Myocyte (in vitro differentiated cells): ENCODE measurements around the gene P2RY11. TPM values are rescaled to one million over a fixed set of nuclear protein-coding genes. Genes with fewer than 3 reads are reported as not detected.

Source experiments
- DNase-seq: peaks from one replicate; pipeline ENCODE4 v3.0.0-alpha.2; 2012; ENCODE audit warnings: low read depth
- total RNA-seq: library from RNA; depleted of rRNA; stranded (reverse); fragments of >200 nt; gene quantifications from 2 replicates; pipeline ENCODE4 v1.2.3, GENCODE V29; 2014

The P2RY11 gene
- total RNA-seq, 1 donor from 2014 or later, result 4.0 TPM

GRCh38 chr19:10139952-10140351 is 28.5 kb downstream of the P2RY11 start:
- DNase-seq, result no peak

GRCh38 chr19:10141479-10141878 is 30.0 kb downstream of the P2RY11 start:
- DNase-seq, result no peak

- DNase-seq, result no peak
These were observed 30.5 kb downstream of the P2RY11 start for GRCh38 chr19:10141973-10142372.

GRCh38 chr19:10142701-10143375 is 31.3 kb downstream of the P2RY11 start:
- DNase-seq, result no peak

- no peak for DNase-seq
These were observed 32.2 kb downstream of the P2RY11 start for GRCh38 chr19:10143681-10144080.

- DNase-seq, result no peak
These were observed 32.9 kb downstream of the P2RY11 start for GRCh38 chr19:10144361-10144760.

GRCh38 chr19:10145031-10145430 is 33.5 kb downstream of the P2RY11 start:
- DNase-seq, result no peak

- DNase-seq, result no peak
These were observed 34.6 kb downstream of the P2RY11 start for GRCh38 chr19:10146142-10146541.

- DNase-seq, result no peak
These were observed 37.9 kb downstream of the P2RY11 start for GRCh38 chr19:10149427-10149826.

- no peak for DNase-seq
These were observed 40.0 kb downstream of the P2RY11 start for GRCh38 chr19:10151521-10151920.

GRCh38 chr19:10152100-10152499 is 40.6 kb downstream of the P2RY11 start:
- DNase-seq, result no peak

- DNase-seq, result no peak
These were observed 44.3 kb downstream of the P2RY11 start for GRCh38 chr19:10155839-10156238.

GRCh38 chr19:10158071-10158470 is 46.6 kb downstream of the P2RY11 start:
- no peak for DNase-seq

GRCh38 chr19:10158485-10158884 is 47.0 kb downstream of the P2RY11 start:
- no peak for DNase-seq

GRCh38 chr19:10159610-10160009 is 48.1 kb downstream of the P2RY11 start:
- DNase-seq, result no peak

GRCh38 chr19:10163536-10163935 is 52.0 kb downstream of the P2RY11 start:
- DNase-seq, result no peak

Other genes with a start within 250 kb of the P2RY11 start
- 31.8 and 50.7 TPM in 2 replicates for gene OLFM2, start 175.2 kb upstream of the P2RY11 start, total RNA-seq
- 75.3 and 93.4 TPM in 2 replicates for gene COL5A3, start 101.2 kb upstream of the P2RY11 start, total RNA-seq
- gene RDH8, start 98.2 kb upstream of the P2RY11 start, total RNA-seq, result not detected in 2 replicates
- gene SHFL, start 25.4 kb upstream of the P2RY11 start, total RNA-seq, result 21.8 and 25.0 TPM in 2 replicates
- 0.11 TPM in 1 of 2 replicates, not detected in the other for gene ANGPTL6, start 9.0 kb upstream of the P2RY11 start, total RNA-seq
- 24.8 and 28.3 TPM in 2 replicates for gene PPAN, start 5.3 kb upstream of the P2RY11 start, total RNA-seq
- gene EIF3G, start 8.2 kb downstream of the P2RY11 start, total RNA-seq, result 226 and 251 TPM in 2 replicates
- gene DNMT1, start 83.3 kb downstream of the P2RY11 start, total RNA-seq, result 53.8 and 70.1 TPM in 2 replicates
- gene S1PR2, start 119.6 kb downstream of the P2RY11 start, total RNA-seq, result 1.8 and 3.5 TPM in 2 replicates
- 64.7 and 94.3 TPM in 2 replicates for gene MRPL4, start 140.5 kb downstream of the P2RY11 start, total RNA-seq
- gene ICAM1, start 159.4 kb downstream of the P2RY11 start, total RNA-seq, result 5.1 and 21.3 TPM in 2 replicates
- gene ICAM4, start 175.3 kb downstream of the P2RY11 start, total RNA-seq, result 1.4 and 3.2 TPM in 2 replicates
- gene ICAM5, start 178.3 kb downstream of the P2RY11 start, total RNA-seq, result 7.2 and 8.3 TPM in 2 replicates
- 1.8 and 4.2 TPM in 2 replicates for gene ZGLP1, start 198.1 kb downstream of the P2RY11 start, total RNA-seq
- gene FDX2, start 204.3 kb downstream of the P2RY11 start, total RNA-seq, result 39.4 and 45.8 TPM in 2 replicates
- gene RAVER1, start 221.8 kb downstream of the P2RY11 start, total RNA-seq, result 11.9 and 12.5 TPM in 2 replicates
- 4.2 and 5.3 TPM in 2 replicates for gene ICAM3, start 227.9 kb downstream of the P2RY11 start, total RNA-seq